ENCODE data around the gene LRCH4. TPM values are rescaled to one million over a fixed set of nuclear protein-coding genes. Genes with fewer than 3 reads are reported as not detected.

Gene LRCH4
- total and polyA plus RNA-seq, 2 donors (not counting 3 experiments of a cell fraction or from before 2014, with no cell fraction given), result 32.1 to 56.1 TPM

GRCh38 chr7:100604028-100604975 lies 18.4 kb upstream of the LRCH4 start:
- FAIRE-seq (peak; percentile 79), DNase-seq (ENCODE audit: low read depth, low spot score) (peak; percentile 43)
- Histone ChIP-seq H3K9ac (replicated peaks; ENCODE audit: extremely low read depth, insufficient read depth, low read length) (peak overlapping the region; percentile 23), H3K9me3 (replicated peaks; ENCODE audit: control insufficient read depth, insufficient read depth, low read length) (no peaks in the 10 kb centered on the region), H3K27ac (ENCODE audit: insufficient read depth, low read depth, low read length) (no peak overlapping the region), H3K9me1 (replicated peaks; ENCODE audit: control insufficient read depth, extremely low read depth, insufficient read depth, low read length) (no peaks in the 10 kb centered on the region), H3K4me3 (replicated peaks in 1 of 3; ENCODE audit: insufficient read depth in 1 of 3, low read depth in 1 of 3, low read length in 3 of 3) (peak overlapping the region; percentile 44 to 65 (median 54)), H3K4me1 (ENCODE audit: control insufficient read depth, extremely low read depth, insufficient read depth, low read length) (peaks cover 25% of the 10 kb centered on the region), H3K27me3 (ENCODE audit: control insufficient read depth in 2 of 2, insufficient read depth in 2 of 2, low read length in 2 of 2) (no peaks in the 10 kb centered on the region), H3K79me2 (ENCODE audit: control insufficient read depth, insufficient read depth, low read length) (no peaks in the 10 kb centered on the region), H3K4me2 (ENCODE audit: insufficient read depth, low read length) (peak overlapping the region; percentile 93), H4K20me1 (replicated peaks; ENCODE audit: control insufficient read depth, extremely low read depth, insufficient read depth, low read length) (no peaks in the 10 kb centered on the region), H3K36me3 (ENCODE audit: control insufficient read depth in 2 of 2, extremely low read depth in 1 of 2, insufficient read depth in 2 of 2, low read length in 2 of 2) (no peaks in the 10 kb centered on the region), H2AFZ (ENCODE audit: low read depth, low read length) (peak overlapping the region; percentile 99)
- CTCF ChIA-PET, result interaction anchor here (1.1 to 2.8 kb wide), 3 partner anchors 15 to 76 kb away, joined by 3 to 10 read pairs (median 7); no protein-coding TSS in a partner anchor
- no TSS peak for BruUV-seq (replicated peaks)
- TF ChIP-seq POLR2A (IDR thresholded peaks at IDR 0.05; ENCODE audit: low read depth, low read length) (no peak), POLR2AphosphoS5 (IDR thresholded peaks at IDR 0.05; ENCODE audit: insufficient read depth, low read depth, low read length) (peak; percentile 5), MAX (IDR thresholded peaks at IDR 0.05; ENCODE audit: insufficient read depth, insufficient read length) (no peak), JUN (IDR thresholded peaks at IDR 0.05; ENCODE audit: borderline replicate concordance, insufficient read depth, insufficient read length, low read depth) (no peak), FOS (IDR thresholded peaks at IDR 0.05; ENCODE audit: borderline replicate concordance, insufficient read depth, low read length) (peak; percentile 31), CTCF (IDR thresholded peaks at IDR 0.05; ENCODE audit: extremely low read depth in 1 of 2, insufficient read depth in 1 of 2, low read depth in 1 of 2, low read length in 2 of 2) (peak; percentile 43 to 55), EZH2 (IDR thresholded peaks at IDR 0.05; ENCODE audit: borderline replicate concordance, low read depth, low read length, severe bottlenecking) (no peak), MYC (IDR thresholded peaks at IDR 0.05; ENCODE audit: low read depth, low read length) (no peak), GATA2 (IDR thresholded peaks at IDR 0.05; ENCODE audit: insufficient read depth, insufficient read length, low read depth, low read length) (no peak)
- intact Hi-C loops (cut with micrococcal nuclease) (loop anchor here (1.0 to 2.0 kb wide), 4 partner anchors 8 to 78 kb away; partner anchors contain the start of genes FBXO24, GNB2, LRCH4 and MOSPD3), dilution Hi-C loops (cut with MboI; ENCODE audit: extremely low pct_ligation_motif_present, low sequenced_read_pairs) (no loop called here)
- POLR2A ChIA-PET, result no interaction called here
